Measurements from ENCODE around the gene SUGCT.

Gene SUGCT

DNA sequence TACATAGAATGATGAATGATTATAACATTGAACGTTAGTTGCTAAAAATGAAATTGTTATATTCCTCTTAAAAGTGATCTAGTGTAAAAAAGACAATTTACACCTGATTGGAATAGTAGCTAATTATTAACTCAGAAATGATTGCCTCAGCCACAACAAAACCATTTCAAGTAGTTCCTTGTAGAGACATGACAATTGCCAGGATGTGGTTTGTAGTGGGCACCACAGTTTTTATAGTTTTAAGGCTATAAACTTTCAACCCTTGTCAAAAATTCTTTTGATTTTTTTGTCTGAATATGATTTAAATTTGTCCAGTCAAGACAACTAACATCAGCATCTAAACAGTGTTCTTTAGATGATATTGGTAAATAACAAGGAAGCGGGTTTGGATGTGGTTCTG, 145.2 kb downstream of the SUGCT start:
- H3K4me1 ChIP-seq (ENCODE audit: control insufficient read depth, insufficient read depth, low read length): no peaks in the 10 kb centered on the region
- H3K36me3 ChIP-seq (ENCODE audit: control insufficient read depth, insufficient read depth, low read length): no peaks in the 10 kb centered on the region
- no peaks in the 10 kb centered on the region for H3K9me3 ChIP-seq (ENCODE audit: control insufficient read depth, insufficient read depth, low read length)
- no peaks in the 10 kb centered on the region for H3K27me3 ChIP-seq (ENCODE audit: control insufficient read depth, insufficient read depth, low read length)
- H3K4me3 ChIP-seq (ENCODE audit: low read depth, low read length): no peak overlapping the region
- H3K9ac ChIP-seq (ENCODE audit: low read depth, low read length): no peak overlapping the region

DNA sequence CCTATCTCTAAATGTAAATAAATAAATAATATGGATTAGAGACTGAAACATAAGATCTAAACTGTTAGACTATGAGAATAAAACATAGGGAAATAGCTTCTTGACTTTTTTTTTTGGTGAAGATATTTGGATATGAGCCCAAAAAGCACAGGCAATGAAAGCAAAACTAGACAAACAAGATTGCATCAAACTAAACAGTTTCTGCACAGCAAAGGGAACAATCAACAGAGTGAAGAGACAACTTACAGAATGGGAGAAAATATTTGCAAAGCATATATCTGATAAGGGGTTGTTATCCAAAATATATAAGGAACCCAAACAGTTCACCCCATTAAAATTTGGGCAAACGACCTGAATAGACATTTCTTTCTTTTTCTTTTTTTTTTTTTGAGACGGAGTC, 148.1 kb downstream of the SUGCT start:
- H3K9ac ChIP-seq (ENCODE audit: low read depth, low read length): no peak overlapping the region
- H3K27me3 ChIP-seq (ENCODE audit: control insufficient read depth, insufficient read depth, low read length): no peaks in the 10 kb centered on the region
- H3K4me3 ChIP-seq (ENCODE audit: low read depth, low read length): no peak overlapping the region
- no peaks in the 10 kb centered on the region for H3K36me3 ChIP-seq (ENCODE audit: control insufficient read depth, insufficient read depth, low read length)
- no peaks in the 10 kb centered on the region for H3K4me1 ChIP-seq (ENCODE audit: control insufficient read depth, insufficient read depth, low read length)
- no peaks in the 10 kb centered on the region for H3K9me3 ChIP-seq (ENCODE audit: control insufficient read depth, insufficient read depth, low read length)

DNA sequence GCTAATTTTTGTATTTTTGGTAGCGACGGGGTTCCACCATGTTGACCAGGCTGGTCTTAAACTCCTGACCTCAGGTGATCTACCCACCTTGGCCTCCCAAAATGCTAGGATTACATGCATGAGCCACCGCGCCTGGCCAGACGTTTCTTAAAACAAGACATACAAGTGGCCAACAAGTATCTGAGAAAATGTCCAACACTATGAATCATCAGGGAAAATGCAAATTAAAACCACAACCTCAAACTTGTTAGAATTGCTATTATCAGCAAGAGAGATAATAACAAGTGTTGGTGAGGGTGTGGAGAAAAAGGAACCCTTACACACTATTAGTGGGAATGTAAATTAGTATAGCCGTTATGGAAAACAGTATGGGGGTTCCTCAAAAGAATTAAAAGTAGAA, 148.6 kb downstream of the SUGCT start:
- H3K4me1 ChIP-seq (ENCODE audit: control insufficient read depth, insufficient read depth, low read length): no peaks in the 10 kb centered on the region
- no peaks in the 10 kb centered on the region for H3K27me3 ChIP-seq (ENCODE audit: control insufficient read depth, insufficient read depth, low read length)
- H3K36me3 ChIP-seq (ENCODE audit: control insufficient read depth, insufficient read depth, low read length): no peaks in the 10 kb centered on the region
- no peak overlapping the region for H3K9ac ChIP-seq (ENCODE audit: low read depth, low read length)
- H3K9me3 ChIP-seq (ENCODE audit: control insufficient read depth, insufficient read depth, low read length): no peaks in the 10 kb centered on the region
- no peak overlapping the region for H3K4me3 ChIP-seq (ENCODE audit: low read depth, low read length)

DNA sequence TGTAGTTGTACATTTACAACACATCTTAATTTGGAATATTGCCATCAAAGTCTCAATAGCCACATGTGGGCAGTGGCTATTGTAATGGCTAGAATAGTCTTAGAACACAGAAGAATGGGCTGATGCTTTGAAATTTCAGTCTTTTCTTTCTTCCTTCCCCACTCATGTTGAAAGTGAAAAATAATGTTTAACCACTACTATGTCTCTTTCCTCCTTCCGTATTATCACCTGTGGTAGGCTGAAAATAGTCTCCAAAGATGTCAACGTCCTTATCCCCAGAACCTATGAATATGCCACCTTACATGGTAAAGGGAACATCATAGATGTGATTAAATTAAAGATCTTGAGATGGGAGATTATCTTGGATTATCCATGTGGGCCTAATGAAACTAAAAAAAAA, 154.0 kb downstream of the SUGCT start:
- no peaks in the 10 kb centered on the region for H3K36me3 ChIP-seq (ENCODE audit: control insufficient read depth, insufficient read depth, low read length)
- H3K27me3 ChIP-seq (ENCODE audit: control insufficient read depth, insufficient read depth, low read length): no peaks in the 10 kb centered on the region
- no peaks in the 10 kb centered on the region for H3K9me3 ChIP-seq (ENCODE audit: control insufficient read depth, insufficient read depth, low read length)
- H3K4me3 ChIP-seq (ENCODE audit: low read depth, low read length): no peak overlapping the region
- H3K9ac ChIP-seq (ENCODE audit: low read depth, low read length): no peak overlapping the region
- H3K4me1 ChIP-seq (ENCODE audit: control insufficient read depth, insufficient read depth, low read length): no peaks in the 10 kb centered on the region

DNA sequence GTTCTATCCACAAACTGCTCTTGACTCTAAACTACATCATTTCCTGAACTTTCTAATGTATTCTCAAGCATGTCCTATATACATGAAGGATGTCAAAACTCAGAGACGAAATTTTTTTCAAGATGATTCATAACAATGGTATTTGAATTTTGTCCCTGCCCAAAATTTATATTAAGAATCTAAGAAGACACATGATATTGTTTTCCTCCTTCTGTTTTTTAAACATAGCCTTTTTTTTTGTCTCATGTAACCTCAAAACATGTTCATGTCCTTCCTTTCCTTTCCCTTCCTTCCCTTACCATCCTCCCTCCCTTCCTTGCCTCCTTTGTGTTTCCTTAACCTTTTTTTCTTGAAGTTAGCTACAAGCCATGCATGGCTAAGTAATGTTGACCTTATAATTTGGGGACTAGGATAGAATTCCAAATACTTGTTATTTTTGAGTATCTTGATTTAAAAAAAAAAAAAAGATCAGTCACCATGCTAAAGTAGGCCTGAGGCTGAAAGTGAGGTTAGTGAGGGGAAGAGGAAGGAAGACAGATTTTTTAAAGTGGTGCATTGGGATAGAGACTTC, 163.0 kb downstream of the SUGCT start:
- no peaks in the 10 kb centered on the region for H3K9me3 ChIP-seq (ENCODE audit: control insufficient read depth, insufficient read depth, low read length)
- H3K9ac ChIP-seq (ENCODE audit: low read depth, low read length): no peak overlapping the region
- H3K27me3 ChIP-seq (ENCODE audit: control insufficient read depth, insufficient read depth, low read length): no peaks in the 10 kb centered on the region
- H3K36me3 ChIP-seq (ENCODE audit: control insufficient read depth, insufficient read depth, low read length): no peaks in the 10 kb centered on the region
- no peak overlapping the region for H3K4me3 ChIP-seq (ENCODE audit: low read depth, low read length)
- H3K4me1 ChIP-seq (ENCODE audit: control insufficient read depth, insufficient read depth, low read length): peaks cover 3% of the 10 kb centered on the region

DNA sequence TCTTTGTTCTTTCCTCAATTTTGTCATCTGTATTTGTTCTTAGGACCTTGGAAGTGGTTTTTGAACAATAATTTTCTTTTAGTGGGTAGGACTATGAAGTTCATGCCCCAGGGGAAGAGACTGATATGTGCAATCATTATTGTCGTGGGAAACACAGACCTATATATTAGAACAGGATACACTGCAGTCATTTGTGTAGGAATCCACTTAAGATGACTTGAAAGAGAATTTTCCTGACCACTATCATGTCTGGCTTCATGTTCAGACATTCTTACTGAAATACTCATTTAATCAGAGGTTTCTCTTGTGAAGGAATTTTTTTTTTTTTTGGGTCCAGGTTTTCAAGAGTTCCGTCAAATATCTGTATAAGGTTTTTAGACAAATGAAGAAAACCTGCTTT, 163.6 kb downstream of the SUGCT start:
- Histone ChIP-seq H3K9ac (ENCODE audit: low read depth, low read length) (no peak overlapping the region), H3K36me3 (ENCODE audit: control insufficient read depth, insufficient read depth, low read length) (no peaks in the 10 kb centered on the region), H3K4me3 (ENCODE audit: low read depth, low read length) (no peak overlapping the region), H3K9me3 (ENCODE audit: control insufficient read depth, insufficient read depth, low read length) (no peaks in the 10 kb centered on the region), H3K4me1 (ENCODE audit: control insufficient read depth, insufficient read depth, low read length) (peaks cover 3% of the 10 kb centered on the region), H3K27me3 (ENCODE audit: control insufficient read depth, insufficient read depth, low read length) (no peaks in the 10 kb centered on the region)

DNA sequence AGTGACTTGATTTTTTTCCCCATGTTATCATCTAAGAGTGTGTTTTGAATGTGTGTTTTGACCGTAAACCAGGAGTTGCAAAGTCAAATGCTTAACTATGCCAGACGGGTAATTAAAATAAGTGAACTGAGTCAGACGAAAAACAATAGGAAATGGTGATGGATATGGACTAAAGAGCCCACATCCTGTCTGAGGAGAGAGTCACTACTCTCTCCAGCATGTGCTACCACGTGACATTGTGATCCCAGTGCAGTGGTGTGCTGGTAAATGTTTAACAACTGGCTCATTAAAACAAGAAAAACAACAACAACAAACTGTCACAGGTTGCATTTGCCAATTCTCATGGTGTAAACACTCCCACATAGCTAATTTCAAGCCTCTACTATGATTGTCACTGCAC, 164.3 kb downstream of the SUGCT start:
- Histone ChIP-seq H3K27me3 (ENCODE audit: control insufficient read depth, insufficient read depth, low read length) (no peaks in the 10 kb centered on the region), H3K4me1 (ENCODE audit: control insufficient read depth, insufficient read depth, low read length) (peaks cover 3% of the 10 kb centered on the region), H3K36me3 (ENCODE audit: control insufficient read depth, insufficient read depth, low read length) (no peaks in the 10 kb centered on the region), H3K9ac (ENCODE audit: low read depth, low read length) (no peak overlapping the region), H3K9me3 (ENCODE audit: control insufficient read depth, insufficient read depth, low read length) (no peaks in the 10 kb centered on the region), H3K4me3 (ENCODE audit: low read depth, low read length) (no peak overlapping the region)

DNA sequence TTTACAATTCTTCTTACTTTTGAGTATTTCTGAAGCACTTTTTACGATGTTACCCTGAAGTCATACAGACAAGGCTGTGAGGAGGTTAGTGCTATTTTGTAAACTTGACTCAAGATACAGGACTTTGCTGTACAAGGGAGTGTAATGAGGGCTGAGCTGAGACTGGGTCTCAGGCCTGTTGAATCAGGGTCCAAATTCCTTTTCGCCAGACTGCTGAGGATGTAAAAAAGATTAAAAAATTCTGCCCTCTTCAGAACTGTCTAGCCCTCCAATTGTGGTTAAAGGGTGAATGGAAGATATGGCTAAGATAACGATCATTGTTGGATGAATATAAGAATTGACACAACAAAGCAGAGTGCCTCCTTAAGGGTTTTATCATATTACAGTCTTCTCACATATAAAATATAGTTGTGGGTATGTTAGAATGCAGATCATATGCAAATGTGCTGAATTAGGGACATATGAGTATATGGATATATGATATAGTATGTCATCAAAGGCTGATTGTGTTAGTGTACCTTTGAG, 165.4 kb downstream of the SUGCT start:
- peaks cover 3% of the 10 kb centered on the region for H3K4me1 ChIP-seq (ENCODE audit: control insufficient read depth, insufficient read depth, low read length)
- no peak overlapping the region for H3K9ac ChIP-seq (ENCODE audit: low read depth, low read length)
- H3K4me3 ChIP-seq (ENCODE audit: low read depth, low read length): no peak overlapping the region
- H3K36me3 ChIP-seq (ENCODE audit: control insufficient read depth, insufficient read depth, low read length): no peaks in the 10 kb centered on the region
- H3K27me3 ChIP-seq (ENCODE audit: control insufficient read depth, insufficient read depth, low read length): no peaks in the 10 kb centered on the region
- H3K9me3 ChIP-seq (ENCODE audit: control insufficient read depth, insufficient read depth, low read length): no peaks in the 10 kb centered on the region

DNA sequence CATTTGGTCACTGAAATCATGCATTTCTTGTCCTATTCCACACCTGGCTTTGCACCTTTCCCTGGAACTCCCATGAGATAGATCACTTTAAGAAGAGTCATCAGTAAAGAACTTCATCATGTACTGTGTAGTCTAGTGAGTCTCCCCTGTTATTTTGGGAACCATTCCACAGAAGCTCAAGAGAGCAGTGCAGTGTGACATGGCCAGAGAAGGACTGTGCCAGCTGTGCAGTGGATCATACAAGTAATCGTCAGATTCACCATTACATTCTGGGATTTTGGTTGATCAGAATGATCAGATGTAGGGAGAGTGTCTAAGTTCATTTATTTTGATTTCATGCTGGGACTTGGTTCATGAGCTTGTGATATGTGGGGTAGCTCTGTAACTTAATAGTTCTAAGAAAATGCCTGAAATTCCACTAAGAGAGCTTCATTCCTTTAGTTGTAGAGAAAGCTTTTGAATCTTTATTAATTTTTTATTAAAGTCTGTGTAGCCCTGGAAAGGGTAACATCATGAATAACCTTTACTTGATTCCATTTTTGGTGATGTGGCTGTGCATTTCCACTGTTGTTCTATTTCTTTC, 166.8 kb downstream of the SUGCT start:
- Histone ChIP-seq H3K9me3 (ENCODE audit: control insufficient read depth, insufficient read depth, low read length) (no peaks in the 10 kb centered on the region), H3K36me3 (ENCODE audit: control insufficient read depth, insufficient read depth, low read length) (no peaks in the 10 kb centered on the region), H3K9ac (ENCODE audit: low read depth, low read length) (no peak overlapping the region), H3K4me3 (ENCODE audit: low read depth, low read length) (no peak overlapping the region), H3K4me1 (ENCODE audit: control insufficient read depth, insufficient read depth, low read length) (peaks cover 3% of the 10 kb centered on the region), H3K27me3 (ENCODE audit: control insufficient read depth, insufficient read depth, low read length) (no peaks in the 10 kb centered on the region)

DNA sequence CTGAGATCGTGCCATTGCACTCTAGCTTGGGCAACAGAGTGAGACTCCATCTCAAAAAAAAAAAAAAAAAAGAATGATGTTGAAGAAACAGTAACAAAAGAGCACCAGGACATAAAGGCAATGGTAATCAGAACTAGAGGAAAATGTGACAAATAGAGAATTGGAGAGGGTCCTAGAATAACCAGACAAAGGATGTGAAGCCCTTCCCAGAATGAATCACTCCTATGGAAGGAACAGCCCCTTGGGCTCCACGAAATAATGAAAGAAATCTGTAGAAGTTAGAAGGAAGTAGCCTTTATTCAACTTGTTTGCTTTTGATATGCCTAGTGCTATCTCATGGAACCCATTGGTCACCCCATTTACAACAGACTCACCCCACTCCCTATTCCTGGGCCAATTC, 169.2 kb downstream of the SUGCT start:
- peaks cover 3% of the 10 kb centered on the region for H3K4me1 ChIP-seq (ENCODE audit: control insufficient read depth, insufficient read depth, low read length)
- H3K9ac ChIP-seq (ENCODE audit: low read depth, low read length): no peak overlapping the region
- no peaks in the 10 kb centered on the region for H3K36me3 ChIP-seq (ENCODE audit: control insufficient read depth, insufficient read depth, low read length)
- H3K9me3 ChIP-seq (ENCODE audit: control insufficient read depth, insufficient read depth, low read length): no peaks in the 10 kb centered on the region
- no peaks in the 10 kb centered on the region for H3K27me3 ChIP-seq (ENCODE audit: control insufficient read depth, insufficient read depth, low read length)
- no peak overlapping the region for H3K4me3 ChIP-seq (ENCODE audit: low read depth, low read length)

DNA sequence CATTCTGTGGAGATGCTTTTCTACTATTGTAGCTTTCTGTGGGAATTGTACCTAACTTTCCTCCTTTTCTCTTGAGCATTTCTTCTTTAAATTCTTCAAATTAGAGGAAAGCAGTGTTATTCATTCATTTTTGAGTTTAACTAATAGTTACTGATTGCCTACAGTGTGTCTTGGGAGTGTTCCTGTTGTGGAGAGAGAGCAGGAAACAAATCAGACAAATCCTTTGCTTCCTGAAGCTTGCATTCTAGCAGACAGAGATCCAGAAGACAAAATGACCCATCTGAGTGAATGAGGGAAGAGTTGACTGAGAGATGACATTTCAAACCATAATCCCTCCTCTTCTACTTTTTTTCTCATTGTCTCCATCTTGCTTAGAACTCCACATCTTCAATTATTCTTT, 170.4 kb downstream of the SUGCT start:
- Histone ChIP-seq H3K9ac (ENCODE audit: low read depth, low read length) (no peak overlapping the region), H3K36me3 (ENCODE audit: control insufficient read depth, insufficient read depth, low read length) (no peaks in the 10 kb centered on the region), H3K4me3 (ENCODE audit: low read depth, low read length) (no peak overlapping the region), H3K4me1 (ENCODE audit: control insufficient read depth, insufficient read depth, low read length) (no peaks in the 10 kb centered on the region), H3K27me3 (ENCODE audit: control insufficient read depth, insufficient read depth, low read length) (no peaks in the 10 kb centered on the region), H3K9me3 (ENCODE audit: control insufficient read depth, insufficient read depth, low read length) (no peaks in the 10 kb centered on the region)

DNA sequence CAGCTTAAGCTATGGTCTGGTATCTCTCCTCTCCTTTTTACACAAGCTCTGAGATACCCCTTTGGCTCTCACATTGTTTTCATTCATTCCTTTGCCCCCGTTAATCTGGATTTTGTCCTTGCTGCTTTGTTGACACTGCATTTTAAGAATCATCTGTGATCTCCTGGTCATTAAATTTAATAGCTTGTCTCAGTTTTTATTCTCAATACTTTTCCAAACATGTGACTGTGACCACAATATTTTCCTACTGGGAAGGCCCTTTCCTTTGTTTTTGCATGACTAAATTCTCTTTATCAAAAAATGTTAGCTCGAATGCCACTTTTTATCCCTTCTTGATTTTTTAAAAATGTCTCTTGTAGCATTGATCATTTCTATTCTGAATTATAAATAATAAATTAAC, 171.2 kb downstream of the SUGCT start:
- H3K9me3 ChIP-seq (ENCODE audit: control insufficient read depth, insufficient read depth, low read length): no peaks in the 10 kb centered on the region
- no peaks in the 10 kb centered on the region for H3K27me3 ChIP-seq (ENCODE audit: control insufficient read depth, insufficient read depth, low read length)
- no peaks in the 10 kb centered on the region for H3K4me1 ChIP-seq (ENCODE audit: control insufficient read depth, insufficient read depth, low read length)
- no peak overlapping the region for H3K4me3 ChIP-seq (ENCODE audit: low read depth, low read length)
- H3K9ac ChIP-seq (ENCODE audit: low read depth, low read length): no peak overlapping the region
- no peaks in the 10 kb centered on the region for H3K36me3 ChIP-seq (ENCODE audit: control insufficient read depth, insufficient read depth, low read length)

All from iPS-15b (cell line).